H1 (cell line): ENCODE data around the gene COQ5. TPM values are rescaled to one million over a fixed set of nuclear protein-coding genes. Genes with fewer than 3 reads are reported as not detected.

Source experiments
- CTCF ChIA-PET: fragments of 300-600 bp; sonication (Branson Sonifier 250); formaldehyde crosslinking; loops from one replicate; lab custom pipeline; 2021; ENCODE audit not compliant: partially characterized antibody; lab: Charles Lee
- POLR2A ChIA-PET: fragments of 300-600 bp; sonication (Branson Sonifier 250); formaldehyde crosslinking; loops from one replicate; lab custom pipeline; 2021; ENCODE audit warnings: inconsistent platforms; ENCODE audit not compliant: partially characterized antibody; lab: Charles Lee
- DNase-seq, 2 experiments: peaks; one replicate each; pipeline versions ENCODE4 v3.0.0 to v3.0.0-alpha.2; 2010 to 2022; ENCODE audit warnings: low spot score in 2 of 2, low read depth in 1 of 2, mixed read lengths in 1 of 2
- FAIRE-seq: peaks from 2 replicates; lab custom pipeline; 2011; peaks lifted over from hg19 to GRCh38; lab: Jason Lieb, UNC
- H2AFZ ChIP-seq: 2 replicates; pipeline ENCODE4 v1.8.1; 2012; ENCODE audit warnings: low read length, inconsistent platforms
- H2AK5ac ChIP-seq: 2 replicates; pipeline ENCODE4 v1.6.1; 2013; ENCODE audit warnings: low read depth, low read length
- H2BK120ac ChIP-seq: replicated peaks from 2 replicates; pipeline ENCODE3; 2013; ENCODE audit warnings: low read depth, low read length, inconsistent platforms
- H2BK12ac ChIP-seq: 2 replicates; pipeline ENCODE4 v1.6.1; 2013; ENCODE audit warnings: low read depth, low read length
- H2BK15ac ChIP-seq: 2 replicates; pipeline ENCODE4 v1.6.1; 2013; ENCODE audit warnings: low read length
- H2BK20ac ChIP-seq: 2 replicates; pipeline ENCODE4 v1.6.1; 2013; ENCODE audit warnings: low read length
- H2BK5ac ChIP-seq: 2 replicates; pipeline ENCODE4 v1.6.1; 2013; ENCODE audit warnings: low read depth, low read length
- H3K14ac ChIP-seq: 2 replicates; pipeline ENCODE4 v1.6.1; 2013; ENCODE audit warnings: inconsistent platforms; ENCODE audit not compliant: insufficient read length
- H3K18ac ChIP-seq: 2 replicates; pipeline ENCODE4 v1.6.1; 2013; ENCODE audit warnings: low read length; ENCODE audit errors: extremely low read depth
- H3K23ac ChIP-seq: 2 replicates; pipeline ENCODE4 v1.6.1; 2013; ENCODE audit warnings: inconsistent platforms; ENCODE audit not compliant: insufficient read length
- H3K23me2 ChIP-seq: 2 replicates; pipeline ENCODE4 v1.6.1; 2013; ENCODE audit warnings: low read depth, low read length
- H3K27ac ChIP-seq: 2 replicates; pipeline ENCODE4 v1.6.1; 2011; ENCODE audit warnings: low read depth, low read length, inconsistent platforms
- H3K27me3 ChIP-seq, 4 experiments: replicated peaks in 1 of 4; 1 replicate in 1 of 4; 2 replicates in 3 of 4; pipeline versions ENCODE4 v1.6.1 to v1.8.1; 2011 to 2013; ENCODE audit warnings: low read length in 3 of 4, mild to moderate bottlenecking in 3 of 4, inconsistent platforms in 2 of 4, mixed read lengths in 2 of 4, moderate library complexity in 1 of 4; ENCODE audit not compliant: control insufficient read depth in 3 of 4, insufficient read depth in 3 of 4; ENCODE audit errors: extremely low read depth in 1 of 4
- H3K36me3 ChIP-seq, 4 experiments: 2 replicates each; pipeline versions ENCODE4 v1.6.1 to v1.8.1; 2011 to 2013; ENCODE audit warnings: mild to moderate bottlenecking in 4 of 4, low read length in 3 of 4, moderate library complexity in 2 of 4, control low read depth in 1 of 4, inconsistent platforms in 1 of 4; ENCODE audit not compliant: insufficient read depth in 4 of 4, control insufficient read depth in 2 of 4
- H3K4ac ChIP-seq: replicated peaks from 2 replicates; pipeline ENCODE3; 2013; ENCODE audit warnings: low read length, low read depth, mixed read lengths, inconsistent platforms; ENCODE audit not compliant: insufficient read length
- H3K4me1 ChIP-seq, 4 experiments: replicated peaks in 1 of 4; 1 replicate in 1 of 4; 2 replicates in 3 of 4; pipeline versions ENCODE4 v1.6.1 to v1.8.1; 2011 to 2013; ENCODE audit warnings: low read length in 3 of 4, inconsistent platforms in 2 of 4, mixed read lengths in 1 of 4; ENCODE audit not compliant: insufficient read depth in 4 of 4, control insufficient read depth in 3 of 4
- H3K4me2 ChIP-seq, 2 experiments: 2 replicates each; pipeline versions ENCODE4 v1.6.1 to v1.8.1; 2011 to 2013; ENCODE audit warnings: low read depth in 2 of 2, low read length in 2 of 2, control low read depth in 1 of 2, inconsistent platforms in 1 of 2, mild to moderate bottlenecking in 1 of 2; ENCODE audit not compliant: insufficient read depth in 1 of 2
- H3K4me3 ChIP-seq, 4 experiments: fragments of 200-600, 300-600 bp in 1 of 4; sonication (generic), shearing (Covaris generic), sonication (Bioruptor Twin) in 1 of 4; 2 replicates each; pipeline versions ENCODE4 v1.5.1 to v1.8.1; 2011 to 2016; ENCODE audit warnings: low read length in 4 of 4, low read depth in 3 of 4, control low read depth in 2 of 4, inconsistent platforms in 2 of 4, mild to moderate bottlenecking in 2 of 4, mixed read lengths in 1 of 4, moderate library complexity in 1 of 4; ENCODE audit not compliant: insufficient read depth in 2 of 4; ENCODE audit errors: extremely low read depth in 1 of 4
- H3K56ac ChIP-seq: replicated peaks from 2 replicates; pipeline ENCODE3; 2013; ENCODE audit warnings: low read depth, mild to moderate bottlenecking, mixed read lengths, low read length, inconsistent platforms; ENCODE audit not compliant: insufficient read length
- H3K79me1 ChIP-seq: 2 replicates; pipeline ENCODE4 v1.6.1; 2013; ENCODE audit warnings: low read depth, low read length, control low read depth
- H3K79me2 ChIP-seq, 2 experiments: 2 replicates each; pipeline versions ENCODE4 v1.6.1 to v1.8.1; 2012 to 2013; ENCODE audit warnings: low read length in 2 of 2, mild to moderate bottlenecking in 2 of 2, inconsistent platforms in 1 of 2; ENCODE audit not compliant: insufficient read depth in 2 of 2, control insufficient read depth in 1 of 2
- H3K9ac ChIP-seq, 4 experiments: replicated peaks in 1 of 4; 1 replicate in 1 of 4; 2 replicates in 3 of 4; pipeline versions ENCODE4 v1.6.1 to v1.8.1; 2011 to 2013; ENCODE audit warnings: low read depth in 3 of 4, low read length in 3 of 4, control low read depth in 2 of 4, mild to moderate bottlenecking in 2 of 4, moderate library complexity in 2 of 4, inconsistent platforms in 1 of 4; ENCODE audit errors: extremely low read depth in 1 of 4
- H3K9me3 ChIP-seq, 2 experiments: 2 replicates each; pipeline versions ENCODE4 v1.6.1 to v1.8.1; 2012 to 2013; ENCODE audit warnings: mild to moderate bottlenecking in 2 of 2, moderate library complexity in 2 of 2, control low read depth in 1 of 2, inconsistent platforms in 1 of 2, low read depth in 1 of 2, low read length in 1 of 2, mixed read lengths in 1 of 2; ENCODE audit not compliant: insufficient read depth in 2 of 2
- H4K20me1 ChIP-seq, 2 experiments: replicated peaks in 1 of 2; 2 replicates each; pipeline versions ENCODE3 to v1.8.1; 2011 to 2013; ENCODE audit warnings: inconsistent platforms in 2 of 2, low read length in 2 of 2, mild to moderate bottlenecking in 1 of 2; ENCODE audit not compliant: insufficient read depth in 2 of 2, control insufficient read depth in 1 of 2
- H4K5ac ChIP-seq: 2 replicates; pipeline ENCODE4 v1.6.1; 2013; ENCODE audit warnings: low read length, low read depth, mixed read lengths, inconsistent platforms; ENCODE audit not compliant: insufficient read length
- H4K8ac ChIP-seq: 2 replicates; pipeline ENCODE4 v1.8.0; 2013; ENCODE audit warnings: mild to moderate bottlenecking, moderate library complexity, low read length, inconsistent platforms; ENCODE audit not compliant: insufficient read depth; ENCODE audit errors: extremely low read depth
- H4K91ac ChIP-seq: replicated peaks from 2 replicates; pipeline ENCODE3; 2013; ENCODE audit warnings: low read length, mixed read lengths, inconsistent platforms; ENCODE audit not compliant: insufficient read length
- MAFK ChIP-seq: IDR thresholded peaks from 2 replicates; pipeline ENCODE4 v1.6.1; 2012; ENCODE audit warnings: low read depth, mild to moderate bottlenecking, improper control_type of control experiment, low read length
- WGBS, 2 experiments: shearing (Covaris generic) in 1 of 2; methylation state at CpG; one replicate each; pipeline versions ENCODE4 v1.1.6 to v1.1.7; 2013 to 2015; ENCODE audit warnings: low lambda C conversion rate in 2 of 2, mixed read lengths in 2 of 2, inconsistent platforms in 1 of 2, low coverage in 1 of 2, missing lambda C conversion rate in 1 of 2; ENCODE audit not compliant: insufficient replicate concordance in 2 of 2, insufficient coverage in 1 of 2, insufficient read length in 1 of 2; ENCODE audit errors: extremely low coverage in 1 of 2, missing lambda C conversion rate in 1 of 2; 5-methylcytosine and 5-hydroxymethylcytosine counted together
- polyA plus RNA-seq, 7 experiments: library from polyadenylated mRNA; depleted of rRNA in 3 of 7; stranded (reverse) in 5 of 7; unstranded in 2 of 7; fragments of >200 nt in 5 of 7; fragments of 200-250 nt in 2 of 7; gene quantifications; 1 replicate in 5 of 7; 2 replicates in 1 of 7; 4 replicates in 1 of 7; pipeline versions ENCODE4 v1.2.1 to v1.2.3, GENCODE V29; 2011 to 2013; ENCODE audit warnings: missing spikeins in 2 of 7, mixed read lengths in 2 of 7
- total RNA-seq: library from RNA; stranded (reverse); fragmentation: NEBNext Ultra II Directional; extraction: Animal tissue kit (Norgen Biotek cat#: 25700); gene quantifications from 2 replicates; pipeline ENCODE4 v1.2.1, GENCODE V29; 2021

COQ5 gene
- total and polyA plus RNA-seq, 2 of the 8 experiments (the other 6 are each of a cell fraction or from before 2014, with no cell fraction given): 35.1 to 35.8 TPM

DNA sequence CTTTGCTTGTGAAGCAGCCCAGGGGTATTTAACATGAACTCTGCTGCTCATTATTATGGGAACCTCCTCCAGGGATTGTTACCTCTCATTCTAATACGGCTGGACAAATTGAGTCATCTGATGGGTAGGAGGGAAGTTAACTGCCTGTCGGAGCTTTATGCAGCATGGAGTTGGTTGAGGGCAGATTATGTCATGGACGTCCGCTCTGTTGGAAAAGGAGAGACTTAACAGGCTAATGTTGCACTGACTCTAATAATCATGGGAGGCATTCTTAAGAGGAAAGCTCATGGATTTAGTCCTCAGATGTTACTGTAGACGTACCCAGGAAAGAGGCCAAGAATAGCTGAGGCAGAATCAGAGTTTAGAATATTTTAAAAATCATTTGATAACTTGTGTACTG lies 42.3 kb upstream of the COQ5 start:
- Histone ChIP-seq H3K27ac (no peak overlapping the region), H3K4me3 (no peak overlapping the region), H2BK5ac (no peak overlapping the region), H4K5ac (no peak overlapping the region), H3K14ac (no peak overlapping the region), H3K4me2 (no peak overlapping the region), H2AK5ac (no peak overlapping the region), H4K8ac (no peak overlapping the region; the same call in 1 of the 2 replicates), H3K27me3 (no peaks in the 10 kb centered on the region), H3K36me3 (peaks cover 29 to 79% (median 56%) of the 10 kb centered on the region in 4 experiments), H2BK12ac (no peak overlapping the region), H3K79me2 (no peaks in the 10 kb centered on the region), H3K9me3 (no peaks in the 10 kb centered on the region), H2BK120ac (no peak overlapping the region), H3K9ac (no peak overlapping the region), H3K56ac (no peak overlapping the region), H2BK15ac (no peak overlapping the region), H3K4me1 (no peaks in the 10 kb centered on the region; a peak in 1 of 7 replicates), H3K18ac (no peak overlapping the region), H4K91ac (no peak overlapping the region), H2BK20ac (no peak overlapping the region), H3K79me1 (no peaks in the 10 kb centered on the region), H3K23me2 (no peaks in the 10 kb centered on the region), H4K20me1 (peaks cover 0 to 3% of the 10 kb centered on the region in 2 experiments), H2AFZ (no peak overlapping the region), H3K23ac (no peak overlapping the region), H3K4ac (no peak overlapping the region)
- ChIA-PET POLR2A (interaction anchor here (0.6 to 2.9 kb wide), 6 partner anchors 9 to 115 kb away, joined by 3 to 20 read pairs (median 4); partner anchors contain the start of genes COQ5 and POP5), CTCF (interaction anchor here (0.6 to 1.4 kb wide), 4 partner anchors 10 to 1565 kb away, joined by 3 to 5 read pairs (median 3); partner anchors contain the start of gene POP5)
- FAIRE-seq (no peak), DNase-seq (no peak)
- TF ChIP-seq MAFK: no peak
- 81% methylated on average over 5 of the region's 5 CpGs; no CpG with 5 or more reads in 1 of the 2 experiments for WGBS, 2 experiments
